Neural cell (in vitro differentiated cells): Measurements from ENCODE around the gene FGFBP2.

ENCODE experiments used
- EZH2 ChIP-seq: fragments of 200-600, 300-800 bp; shearing (Covaris generic), sonication (generic); IDR thresholded peaks from 2 replicates; pipeline ENCODE4 v1.6.1; 2014; ENCODE audit warnings: antibody characterized with exemption, low read length, borderline replicate concordance, mild to moderate bottlenecking; ENCODE audit not compliant: insufficient read depth, poor library complexity, severe bottlenecking
- SMC3 ChIP-seq: fragments of 450-650 bp; conservative IDR thresholded peaks from 2 replicates; pipeline ENCODE4 v1.6.1; 2014; ENCODE audit warnings: antibody characterized with exemption, mild to moderate bottlenecking, moderate library complexity; ENCODE audit not compliant: poor library complexity

DNA sequence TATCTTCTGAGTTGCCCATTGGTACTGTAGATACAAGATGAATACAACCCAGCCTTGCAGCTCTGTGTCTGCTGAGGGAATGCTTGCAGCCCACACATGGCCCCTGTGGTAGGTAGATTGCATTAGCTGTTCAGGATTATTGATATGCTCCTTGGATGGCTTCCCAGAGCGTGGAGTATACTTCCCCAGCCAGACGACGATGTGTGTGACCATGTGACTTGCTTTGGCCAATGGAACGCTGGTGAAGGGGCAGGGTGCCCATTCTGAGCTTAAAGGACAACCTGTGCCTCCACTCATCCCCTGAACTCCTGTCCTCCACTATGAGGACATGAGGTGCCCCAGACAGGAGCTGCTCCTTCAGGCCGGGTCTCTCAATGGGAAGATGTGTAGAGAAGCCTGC, 23.9 kb upstream of the FGFBP2 start:
- no peak for TF ChIP-seq SMC3
- TF ChIP-seq EZH2: no peak
